ENCODE measurements around the gene C12orf54.
A peak's percentile ranks its signal among the peaks of the same experiment; 100 is the strongest.
"Not testable (repeated sequence)": the region's sequence is repeated elsewhere in the genome, so short reads cannot be mapped to it uniquely, and the experiment has no call there.

C12orf54 gene

DNA sequence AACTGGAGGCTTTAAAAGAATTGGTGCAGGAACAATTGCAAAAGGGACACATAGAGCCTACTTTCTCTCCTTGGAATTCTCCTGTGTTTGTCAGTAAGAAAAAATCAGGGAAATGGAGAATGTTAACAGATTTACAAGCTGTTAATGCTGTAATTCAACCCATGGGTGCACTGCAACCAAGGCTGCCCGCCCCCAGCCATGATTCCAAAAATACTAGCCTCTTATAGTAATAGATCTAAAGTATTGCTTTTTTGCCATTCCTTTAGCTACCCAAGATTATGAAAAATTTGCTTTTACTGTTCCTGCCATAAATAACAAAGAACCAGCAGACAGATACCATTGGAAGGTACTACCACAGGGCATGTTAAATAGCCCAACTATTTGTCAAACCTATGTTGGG is 27.8 kb downstream of the C12orf54 start:
- DNase-seq = no peak

GRCh38 chr12:48512855-48513254 is 30.6 kb downstream of the C12orf54 start:
- no peak for DNase-seq

DNA sequence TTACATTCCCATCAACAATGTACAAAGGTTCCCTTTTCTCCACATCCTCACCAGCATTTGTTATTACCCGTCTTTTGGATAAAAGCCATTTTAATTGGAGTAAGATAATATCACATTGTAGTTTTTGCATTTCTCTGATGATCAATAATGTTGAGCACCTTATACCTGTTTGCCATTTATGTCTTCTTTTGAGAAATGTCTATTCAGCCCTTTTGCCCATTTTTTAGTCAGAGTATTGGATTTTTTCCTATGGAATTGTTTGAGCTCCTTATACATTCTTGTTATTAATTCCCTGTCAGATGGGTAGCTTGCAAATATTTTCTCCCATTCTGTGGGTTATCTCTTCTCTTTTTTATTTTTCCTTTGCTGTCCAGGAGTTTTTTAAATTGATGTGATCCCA is 32.4 kb downstream of the C12orf54 start:
- no peak for DNase-seq

GRCh38 chr12:48520381-48520780 is 38.1 kb downstream of the C12orf54 start:
- not testable (repeated sequence) for DNase-seq

DNA sequence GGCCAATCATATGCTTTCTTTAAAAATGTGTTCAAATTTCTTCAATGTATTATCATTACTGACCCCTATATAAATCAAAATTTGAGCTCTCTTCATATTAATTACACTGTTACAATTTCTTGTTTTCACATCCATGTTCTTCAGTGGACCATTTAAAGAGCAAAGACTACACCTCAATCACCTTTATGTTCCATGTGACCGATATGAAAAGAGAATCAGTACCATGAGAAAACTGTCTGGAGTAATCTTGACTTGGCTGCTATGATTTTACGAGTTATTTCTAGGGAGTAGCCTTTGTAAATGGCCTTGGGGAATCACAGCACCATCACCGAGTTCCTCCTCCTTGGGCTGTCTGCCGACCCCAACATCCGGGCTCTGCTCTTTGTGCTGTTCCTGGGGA is 43.0 kb downstream of the C12orf54 start, which contains the start of gene OR8S1:
Gene OR8S1 (plus strand): TSS at position 301 of the 400 bp plus-strand sequence. CDS start 0 bp downstream, at position 301.
- DNase-seq = no peak

- no peak for DNase-seq
Measured at GRCh38 chr12:48527891-48528670, 45.8 kb downstream of the C12orf54 start.

GRCh38 chr12:48532601-48533000 is 50.3 kb downstream of the C12orf54 start:
- DNase-seq = no peak

DNA sequence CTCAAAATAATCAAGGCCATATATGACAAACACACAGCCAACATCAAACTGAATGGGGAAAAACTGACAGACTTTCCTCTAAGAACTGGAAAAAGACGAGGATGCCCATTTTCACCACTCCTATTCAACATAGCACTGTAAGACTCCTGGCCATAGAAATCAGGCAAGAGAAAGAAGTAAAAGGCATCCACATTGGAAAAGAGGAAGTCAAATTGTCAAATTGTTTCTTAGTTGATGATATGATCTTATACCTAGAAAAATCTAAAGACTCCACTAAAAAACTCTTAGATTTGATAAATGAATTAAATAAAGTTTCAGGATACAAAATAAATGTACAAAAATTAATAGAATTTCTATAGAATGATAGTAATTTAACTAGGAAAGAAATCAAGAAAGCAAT is 54.3 kb downstream of the C12orf54 start:
- peak in 1 of 2 experiments; percentile 5 for DNase-seq

DNA sequence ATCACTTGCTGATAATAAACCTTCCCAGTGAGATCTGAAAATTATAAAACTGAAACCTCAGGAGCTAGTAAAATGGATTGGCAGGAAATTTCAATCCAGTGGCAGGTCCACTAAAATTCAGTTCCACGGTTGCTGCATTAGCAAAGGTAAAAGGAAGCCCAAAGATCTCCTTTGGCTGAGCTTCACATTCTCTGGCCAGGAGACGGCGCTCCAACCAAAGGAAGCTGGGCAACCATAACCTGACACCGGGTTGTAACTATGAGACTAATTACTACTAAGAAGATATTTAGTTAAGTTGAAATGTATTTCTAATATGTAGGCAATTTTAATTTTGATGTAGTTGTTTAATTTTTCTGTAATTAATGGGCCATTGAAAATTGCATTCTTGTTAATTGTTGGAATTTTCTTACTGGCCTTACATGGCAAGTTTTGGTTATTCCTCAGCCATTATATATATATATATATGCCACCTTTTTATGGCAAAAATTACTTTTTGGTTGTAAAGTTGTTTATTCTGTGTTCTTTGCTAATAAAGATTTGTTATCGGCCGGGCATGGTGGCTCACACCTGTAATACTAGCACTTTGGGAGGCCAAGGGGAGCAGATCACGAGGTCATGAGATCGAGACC is 60.1 kb downstream of the C12orf54 start:
- peak; percentile 37 to 44 for DNase-seq

DNA sequence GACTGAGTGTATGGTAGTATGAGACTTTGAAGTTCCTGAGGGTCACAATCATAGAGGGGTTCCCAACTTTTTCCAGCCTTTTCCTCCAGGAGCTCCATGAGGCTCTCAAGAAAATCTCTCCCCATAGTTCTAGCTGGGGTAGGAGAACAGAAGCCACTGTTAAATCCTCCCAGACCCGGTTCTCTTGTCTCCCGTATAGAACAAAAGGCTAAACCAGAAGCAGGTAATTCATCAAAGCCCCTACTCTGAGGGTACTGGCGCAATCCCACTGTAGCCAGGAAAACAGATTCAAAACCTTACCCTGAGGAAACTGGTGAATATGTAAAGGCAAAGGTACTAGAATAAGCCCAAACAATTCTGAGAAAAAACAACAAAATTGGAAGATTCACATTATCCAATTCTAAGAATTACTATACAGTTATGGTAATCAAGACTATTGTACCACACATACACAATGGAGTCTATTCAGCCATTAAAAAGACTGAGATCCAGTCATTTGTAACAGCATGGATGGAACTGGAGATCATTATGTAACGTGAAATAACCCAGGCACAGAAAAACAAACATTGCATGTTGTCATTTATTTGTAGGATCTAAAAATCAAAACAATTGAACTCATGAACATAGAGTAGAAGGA is 63.7 kb downstream of the C12orf54 start:
- DNase-seq = no peak

All from Kasumi-1 (cell line).